SU-DHL-6 (cell line): Measurements from ENCODE around the gene OR1J1.

Experiments used
- CTCF ChIP-seq: fragments of 200-600 bp; sonication (generic); IDR thresholded peaks from one replicate; pipeline ENCODE4 v1.5.1; 2017; ENCODE audit warnings: antibody characterized with exemption, mild to moderate bottlenecking, low read length, moderate library complexity; ENCODE audit not compliant: insufficient read depth, poor library complexity, severe bottlenecking
- EZH2phosphoT487 ChIP-seq: fragments of 200-600 bp; sonication (generic), shearing (Covaris generic); conservative IDR thresholded peaks from 2 replicates; pipeline ENCODE4 v1.6.1; 2018; ENCODE audit warnings: mild to moderate bottlenecking, antibody characterized with exemption, low read length, moderate library complexity, mixed read lengths

- no peak for TF ChIP-seq EZH2phosphoT487
- TF ChIP-seq CTCF: no peak
These were observed 24.0 kb downstream of the OR1J1 start for GRCh38 chr9:122453677-122454135.
